GM20431 (cell line): ENCODE results near the gene PKDREJ.

Source experiments
- in situ Hi-C: fragments of 300-500 bp; cut with MseI, MboI; formaldehyde crosslinking; loops from one replicate; pipeline ENCODE4 v1.15.0; 2020; ENCODE audit warnings: low sequenced_read_pairs; ENCODE audit not compliant: unreplicated experiment

The PKDREJ gene

DNA sequence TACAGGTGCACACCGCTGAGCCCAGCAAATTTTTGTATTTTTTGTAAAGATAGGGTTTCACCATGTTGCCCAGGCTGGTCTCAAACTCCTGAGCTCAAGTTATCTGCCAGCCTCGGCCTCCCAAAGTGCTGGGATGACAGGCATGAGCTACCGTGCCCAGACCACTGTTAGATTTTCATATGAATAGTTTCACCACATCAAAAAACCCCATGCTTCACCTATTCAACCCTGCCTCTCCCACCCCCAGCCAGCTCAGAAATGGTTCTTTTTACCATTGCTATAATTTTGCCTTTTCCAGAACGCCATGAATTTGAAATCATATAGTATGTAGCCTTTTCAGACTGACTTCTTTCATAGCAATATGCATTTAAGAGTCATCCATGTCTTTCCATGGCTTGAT lies 50.9 kb downstream of the PKDREJ start:
- in situ Hi-C loops = no loop called here

DNA sequence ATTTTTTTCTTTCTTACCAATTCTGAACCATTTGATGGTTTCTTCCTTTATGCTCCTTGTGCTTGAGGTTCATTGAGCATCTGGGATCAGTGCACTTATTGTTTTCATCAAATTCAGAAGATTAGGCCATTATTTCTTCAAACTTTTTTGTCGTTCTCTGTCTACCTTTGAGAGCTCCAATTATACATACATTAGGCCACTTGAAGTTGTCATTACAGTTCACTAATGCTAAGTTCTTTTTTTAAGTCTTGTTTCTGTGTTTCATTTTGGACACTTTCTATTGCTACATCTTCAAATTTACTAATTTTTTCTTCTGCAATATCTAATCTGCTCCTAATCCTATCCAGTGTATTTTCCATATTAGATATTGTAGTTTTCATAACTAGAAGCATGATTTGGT lies 53.9 kb downstream of the PKDREJ start:
- in situ Hi-C loops = no loop called here
